Choroid plexus epithelial cell (primary cell): ENCODE measurements around the gene C6orf132.
"Not testable (repeated sequence)": the region's sequence is repeated elsewhere in the genome, so short reads cannot be mapped to it uniquely, and the experiment has no call there.

Source experiments
- DNase-seq: peaks from one replicate; pipeline ENCODE4 v3.0.0-alpha.2; 2010; ENCODE audit warnings: low read depth
- H3K4me3 ChIP-seq: 2 replicates; pipeline ENCODE4 v1.5.1; 2011; ENCODE audit warnings: low read depth, mild to moderate bottlenecking, control low read depth, low read length, moderate library complexity
- TF ChIP-seq, protein P1 (sequence below): conservative IDR thresholded peaks from 2 replicates; pipeline ENCODE4 v1.5.1; 2011; ENCODE audit warnings: low read depth, mild to moderate bottlenecking, control low read depth, inconsistent platforms, low read length, moderate library complexity

C6orf132 gene

DNA sequence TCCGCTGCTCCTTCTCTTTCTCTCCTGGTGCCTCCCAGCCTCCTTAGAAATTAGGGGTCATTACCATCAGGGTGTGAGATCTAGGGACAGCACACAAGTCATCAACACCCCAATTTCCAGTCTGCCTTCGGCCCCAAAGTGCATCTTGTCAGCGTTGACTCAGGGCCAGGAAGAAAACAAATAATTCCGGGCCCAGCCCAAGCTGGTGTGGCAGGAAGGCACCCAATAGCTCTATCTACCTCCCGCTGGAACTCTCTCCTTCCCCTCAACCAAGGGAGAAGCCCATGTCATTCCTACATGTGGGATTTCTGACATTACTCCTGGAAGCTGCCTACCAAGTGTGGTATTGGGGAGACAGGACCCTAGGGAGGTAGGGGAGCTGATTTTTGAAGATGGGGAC is 11.5 kb upstream of the C6orf132 start:
- no peak for DNase-seq
- no peak overlapping the region for H3K4me3 ChIP-seq
- TF ChIP-seq, protein P1, sequence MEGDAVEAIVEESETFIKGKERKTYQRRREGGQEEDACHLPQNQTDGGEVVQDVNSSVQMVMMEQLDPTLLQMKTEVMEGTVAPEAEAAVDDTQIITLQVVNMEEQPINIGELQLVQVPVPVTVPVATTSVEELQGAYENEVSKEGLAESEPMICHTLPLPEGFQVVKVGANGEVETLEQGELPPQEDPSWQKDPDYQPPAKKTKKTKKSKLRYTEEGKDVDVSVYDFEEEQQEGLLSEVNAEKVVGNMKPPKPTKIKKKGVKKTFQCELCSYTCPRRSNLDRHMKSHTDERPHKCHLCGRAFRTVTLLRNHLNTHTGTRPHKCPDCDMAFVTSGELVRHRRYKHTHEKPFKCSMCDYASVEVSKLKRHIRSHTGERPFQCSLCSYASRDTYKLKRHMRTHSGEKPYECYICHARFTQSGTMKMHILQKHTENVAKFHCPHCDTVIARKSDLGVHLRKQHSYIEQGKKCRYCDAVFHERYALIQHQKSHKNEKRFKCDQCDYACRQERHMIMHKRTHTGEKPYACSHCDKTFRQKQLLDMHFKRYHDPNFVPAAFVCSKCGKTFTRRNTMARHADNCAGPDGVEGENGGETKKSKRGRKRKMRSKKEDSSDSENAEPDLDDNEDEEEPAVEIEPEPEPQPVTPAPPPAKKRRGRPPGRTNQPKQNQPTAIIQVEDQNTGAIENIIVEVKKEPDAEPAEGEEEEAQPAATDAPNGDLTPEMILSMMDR: no peak

DNA sequence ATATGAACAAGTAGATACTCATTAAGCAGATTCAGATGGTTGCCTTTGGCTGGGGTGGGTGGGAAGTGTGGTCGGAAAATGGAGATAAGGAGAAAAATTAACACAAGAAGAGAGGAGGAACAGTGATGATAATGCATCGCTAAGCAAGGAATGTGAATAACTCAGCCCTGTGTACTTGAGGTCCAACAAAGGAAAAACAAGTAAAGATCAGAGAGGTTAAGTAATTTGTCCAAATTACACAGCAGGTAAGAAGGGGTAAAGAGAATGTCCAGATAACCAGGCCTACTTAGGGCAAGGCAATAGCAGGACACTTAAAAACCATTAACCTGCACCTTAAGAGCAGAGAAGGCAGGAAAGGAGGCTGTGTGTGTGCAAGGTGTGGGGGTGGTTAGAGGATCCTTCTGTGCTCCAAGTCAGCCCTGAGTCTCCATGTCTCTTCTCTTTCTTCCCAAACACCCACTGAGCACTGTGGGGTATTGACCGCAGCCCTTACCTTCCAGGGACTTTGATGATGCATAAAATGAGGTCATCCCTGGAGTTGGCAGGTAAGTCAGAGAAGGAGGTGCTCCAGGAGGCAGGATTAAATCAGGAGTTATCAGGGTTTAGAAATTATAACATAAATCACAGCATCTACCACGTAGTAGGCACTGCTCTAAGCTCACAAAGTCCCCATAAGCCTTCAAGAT is 10.3 kb upstream of the C6orf132 start:
- H3K4me3 ChIP-seq, DNase-seq: not testable (repeated sequence)

DNA sequence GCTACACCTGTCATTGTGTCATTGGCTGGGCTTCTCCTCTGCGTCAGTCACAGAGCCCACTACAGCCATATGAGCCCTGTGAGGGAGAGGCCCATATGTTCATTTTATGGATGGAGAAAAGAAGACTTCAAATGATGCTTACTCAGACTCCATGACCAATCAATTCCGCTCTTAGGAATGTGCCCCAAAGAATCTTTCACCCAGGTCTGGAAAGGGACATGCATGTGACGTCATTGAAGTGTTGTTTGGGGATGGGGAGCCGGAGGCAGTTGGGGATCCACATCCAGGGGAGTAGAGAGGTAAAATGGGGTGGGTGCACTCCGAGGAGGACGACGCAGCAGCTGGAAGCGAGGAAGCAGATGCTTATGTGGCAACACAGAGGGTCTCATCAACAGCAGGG is 9.6 kb upstream of the C6orf132 start:
- TF ChIP-seq, protein P1: no peak
- H3K4me3 ChIP-seq: no peak overlapping the region
- DNase-seq: no peak

DNA sequence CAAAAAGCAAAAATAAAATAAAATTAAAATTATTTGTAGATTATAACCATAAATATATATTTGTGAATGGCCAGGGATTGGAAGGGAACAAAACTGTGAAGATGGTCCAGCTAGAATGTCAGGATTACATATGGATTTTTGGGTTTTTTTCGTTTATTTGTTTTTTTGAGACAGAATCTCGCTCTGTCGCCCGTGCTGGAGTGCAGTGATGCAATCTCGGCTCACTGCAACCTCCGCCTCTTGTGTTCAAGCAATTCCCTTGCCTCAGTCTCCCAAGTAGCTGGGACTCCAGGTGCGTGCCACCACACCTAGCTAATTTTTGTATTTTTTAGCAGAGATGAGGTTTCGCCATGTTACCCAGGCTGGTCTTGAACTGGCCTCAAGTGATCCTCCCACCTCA is 7.8 kb upstream of the C6orf132 start:
- TF ChIP-seq, protein P1: no peak
- no peak for DNase-seq
- H3K4me3 ChIP-seq: no peak overlapping the region

DNA sequence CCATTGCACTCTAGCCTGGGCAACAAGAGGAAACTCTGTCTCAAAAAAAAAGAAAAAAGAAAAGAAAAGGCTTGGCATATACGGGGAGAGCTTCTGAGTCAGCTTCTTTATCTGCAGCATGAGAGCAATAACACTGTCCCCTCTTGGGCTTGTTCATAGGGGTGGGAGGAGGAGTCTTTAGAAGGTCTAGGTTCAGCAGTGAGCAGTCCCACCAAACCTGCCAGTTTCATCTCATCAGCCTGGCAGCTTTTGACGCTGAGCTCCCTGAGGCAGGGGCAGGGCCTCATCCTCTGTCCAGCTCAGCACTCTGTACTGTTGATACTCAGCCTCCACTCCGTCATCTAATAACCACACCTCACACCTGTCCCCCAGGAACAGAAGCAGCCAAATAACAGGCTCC is 5.6 kb upstream of the C6orf132 start:
- DNase-seq: peak; percentile 42
- no peak overlapping the region for H3K4me3 ChIP-seq
- TF ChIP-seq, protein P1: no peak

DNA sequence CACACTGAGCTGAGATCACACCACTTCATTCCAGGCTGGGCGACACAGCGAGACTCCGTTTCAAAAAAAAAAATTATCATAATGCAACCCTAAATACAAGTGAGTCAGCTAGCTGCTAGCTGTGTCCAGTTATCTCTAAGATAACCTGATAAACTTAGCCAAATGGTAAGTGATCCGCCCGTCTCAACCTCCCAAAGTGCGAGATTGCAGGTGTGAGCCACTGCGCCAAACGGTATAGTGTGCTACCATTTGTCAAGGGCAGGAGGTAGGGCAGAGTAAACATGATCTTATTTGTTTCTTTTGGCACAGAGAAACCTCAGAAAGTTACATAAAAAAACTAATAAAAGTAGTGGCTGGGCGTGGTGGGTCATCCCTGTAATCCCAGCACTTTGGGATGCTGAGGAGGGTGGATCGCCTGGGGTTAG is 4.7 kb upstream of the C6orf132 start:
- peak; percentile 31 for DNase-seq
- H3K4me3 ChIP-seq: no peak overlapping the region
- TF ChIP-seq, protein P1: no peak

DNA sequence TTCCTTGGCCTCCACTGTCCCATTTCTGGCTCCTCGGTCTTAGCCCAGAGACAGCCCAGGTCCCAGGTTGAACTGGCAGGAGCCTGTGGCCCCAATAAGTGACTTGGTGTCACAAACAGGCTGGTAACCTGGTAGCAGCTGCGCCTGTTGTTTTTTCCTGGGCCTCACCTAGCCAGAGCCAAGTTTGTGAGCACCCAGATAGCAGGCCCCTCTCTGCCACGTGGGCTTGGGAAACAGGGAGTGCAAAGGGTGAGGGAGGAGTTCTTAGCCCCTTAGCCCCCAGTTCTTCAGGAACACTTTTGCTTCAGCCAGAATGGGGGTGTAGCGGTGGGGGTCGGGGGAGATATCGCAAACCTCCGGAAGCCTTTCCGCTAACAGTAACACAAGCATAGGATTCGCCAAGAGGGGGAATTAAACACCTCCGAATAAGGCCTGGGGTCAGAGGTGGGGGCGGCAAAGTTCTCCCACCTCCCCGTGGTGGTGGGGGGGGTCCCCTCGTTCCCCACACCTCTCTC is 760 bp downstream of the C6orf132 start:
- no peak for DNase-seq
- TF ChIP-seq, protein P1: no peak
- peak overlapping the region; percentile 71 for H3K4me3 ChIP-seq
